ENCODE measurements around the gene ENKUR. TPM values are rescaled to one million over a fixed set of nuclear protein-coding genes. Genes with fewer than 3 reads are reported as not detected.

Gene ENKUR
- total RNA-seq, 1 donor from 2014 or later: 6.5 TPM

Other genes starting within 250 kb of the ENKUR start
- 3.8 TPM for gene PRTFDC1, start 63.6 kb downstream of the ENKUR start, total RNA-seq
- gene THNSL1, start 454 bp upstream of the ENKUR start, total RNA-seq: 2.7 TPM
- gene GPR158, start 158.8 kb upstream of the ENKUR start, total RNA-seq: 0.12 TPM